ENCODE results near the gene RND2. TPM values are rescaled to one million over a fixed set of nuclear protein-coding genes. Genes with fewer than 3 reads are reported as not detected.

Gene RND2
- polyA plus RNA-seq, 1 donor (not counting 4 experiments of a cell fraction or from before 2014, with no cell fraction given) = 0.12 TPM

DNA sequence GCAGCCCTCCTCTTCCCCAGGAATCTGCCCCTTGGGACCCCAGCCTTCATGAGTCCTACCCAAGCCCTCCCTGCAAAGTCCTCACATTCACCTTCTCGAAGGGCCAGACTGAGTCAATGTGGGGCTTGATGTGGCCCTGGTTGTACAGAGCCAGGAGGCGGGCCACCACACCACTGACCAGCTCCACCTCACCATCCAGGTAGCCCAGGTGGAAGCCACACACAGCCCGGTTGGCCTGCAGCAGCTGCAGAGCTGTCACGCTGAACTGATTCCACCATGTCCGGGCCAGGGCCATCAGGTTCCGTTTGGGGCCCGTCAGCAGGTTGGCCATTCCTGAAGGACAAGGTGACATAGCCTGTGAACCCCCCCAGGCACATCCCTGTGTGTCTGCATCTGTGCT lies 8.8 kb upstream of the RND2 start:
- Histone ChIP-seq H3K36me3 (ENCODE audit: control insufficient read depth in 2 of 2, extremely low read depth in 1 of 2, insufficient read depth in 2 of 2, low read length in 2 of 2) (peaks cover 19 to 33% of the 10 kb centered on the region in 2 experiments), H3K27ac (ENCODE audit: control insufficient read depth, insufficient read depth, low read length) (no peak overlapping the region), H3K4me1 (ENCODE audit: control insufficient read depth, extremely low read depth, insufficient read depth, low read length) (peaks cover 11% of the 10 kb centered on the region), H3K4me3 (ENCODE audit: control insufficient read depth in 2 of 3, extremely low read depth in 1 of 3, insufficient read depth in 2 of 3, low read depth in 1 of 3, low read length in 3 of 3) (no peak overlapping the region), H3K4me2 (ENCODE audit: control insufficient read depth, extremely low read depth, insufficient read depth, low read depth, low read length) (no peak overlapping the region), H3K27me3 (ENCODE audit: control insufficient read depth, extremely low read depth, insufficient read depth, low read length) (no peaks in the 10 kb centered on the region), H3K9ac (ENCODE audit: control insufficient read depth, extremely low read depth, insufficient read depth, low read length) (no peak overlapping the region), H4K20me1 (ENCODE audit: control insufficient read depth, extremely low read depth, insufficient read depth, low read length) (no peaks in the 10 kb centered on the region), H3K79me2 (ENCODE audit: control insufficient read depth, insufficient read depth, low read length) (peaks cover 15% of the 10 kb centered on the region), H3K9me1 (ENCODE audit: control insufficient read depth, extremely low read depth, insufficient read depth, low read length) (no peaks in the 10 kb centered on the region), H3K9me3 (ENCODE audit: control insufficient read depth, low read depth, low read length) (no peaks in the 10 kb centered on the region), H2AFZ (ENCODE audit: control insufficient read depth, low read length) (no peak overlapping the region)
- FAIRE-seq = no peak
- DNase-seq (ENCODE audit: low read depth, low spot score) = no peak
- dilution Hi-C loops (cut with MboI; ENCODE audit: extremely low pct_ligation_motif_present, low sequenced_read_pairs) = no loop called here
- no peak for TF ChIP-seq CTCF (optimal IDR thresholded peaks at IDR 0.05 in 1 of 3, IDR thresholded peaks at IDR 0.05 in 1 of 3, conservative IDR thresholded peaks at IDR 0.05 in 1 of 3; ENCODE audit: extremely low read depth in 1 of 3, insufficient read depth in 2 of 3, low read length in 3 of 3)
- TF ChIP-seq EZH2 (IDR thresholded peaks at IDR 0.05; ENCODE audit: low read length) = no peak

- peaks cover 19 to 31% of the 10 kb centered on the region in 2 experiments for H3K36me3 ChIP-seq (ENCODE audit: control insufficient read depth in 2 of 2, extremely low read depth in 1 of 2, insufficient read depth in 2 of 2, low read length in 2 of 2)
- H3K4me1 ChIP-seq (ENCODE audit: control insufficient read depth, extremely low read depth, insufficient read depth, low read length) = peaks cover 11% of the 10 kb centered on the region
- TF ChIP-seq CTCF (optimal IDR thresholded peaks at IDR 0.05 in 1 of 3, IDR thresholded peaks at IDR 0.05 in 1 of 3, conservative IDR thresholded peaks at IDR 0.05 in 1 of 3; ENCODE audit: extremely low read depth in 1 of 3, insufficient read depth in 2 of 3, low read length in 3 of 3) (no peak), EZH2 (IDR thresholded peaks at IDR 0.05; ENCODE audit: low read length) (no peak)
- H3K79me2 ChIP-seq (ENCODE audit: control insufficient read depth, insufficient read depth, low read length) = peaks cover 20% of the 10 kb centered on the region
- H3K9ac ChIP-seq (ENCODE audit: control insufficient read depth, extremely low read depth, insufficient read depth, low read length) = no peak overlapping the region
- DNase-seq (ENCODE audit: low read depth, low spot score) (no peak), FAIRE-seq (no peak)
- H3K4me2 ChIP-seq (ENCODE audit: control insufficient read depth, extremely low read depth, insufficient read depth, low read depth, low read length) = no peak overlapping the region
- no peaks in the 10 kb centered on the region for H4K20me1 ChIP-seq (ENCODE audit: control insufficient read depth, extremely low read depth, insufficient read depth, low read length)
- no peak overlapping the region for H3K4me3 ChIP-seq (ENCODE audit: control insufficient read depth in 2 of 3, extremely low read depth in 1 of 3, insufficient read depth in 2 of 3, low read depth in 1 of 3, low read length in 3 of 3)
- no peaks in the 10 kb centered on the region for H3K9me1 ChIP-seq (ENCODE audit: control insufficient read depth, extremely low read depth, insufficient read depth, low read length)
- dilution Hi-C loops (cut with MboI; ENCODE audit: extremely low pct_ligation_motif_present, low sequenced_read_pairs) = no loop called here
- no peak overlapping the region for H2AFZ ChIP-seq (ENCODE audit: control insufficient read depth, low read length)
- H3K9me3 ChIP-seq (ENCODE audit: control insufficient read depth, low read depth, low read length) = no peaks in the 10 kb centered on the region
- H3K27ac ChIP-seq (ENCODE audit: control insufficient read depth, insufficient read depth, low read length) = no peak overlapping the region
- H3K27me3 ChIP-seq (ENCODE audit: control insufficient read depth, extremely low read depth, insufficient read depth, low read length) = no peaks in the 10 kb centered on the region
These were observed 6.8 kb upstream of the RND2 start for GRCh38 chr17:43018008-43018853.

All from keratinocyte (primary cell).